H1 (cell line): ENCODE measurements around the gene SGPP2. TPM values are rescaled to one million over a fixed set of nuclear protein-coding genes. Genes with fewer than 3 reads are reported as not detected.

Experiments used
- SIX5 ChIP-seq: IDR thresholded peaks from 2 replicates; pipeline ENCODE4 v1.6.1; 2011; ENCODE audit warnings: mild to moderate bottlenecking, low read depth, low read length
- polyA plus RNA-seq, 7 experiments: library from polyadenylated mRNA; depleted of rRNA in 3 of 7; stranded (reverse) in 5 of 7; unstranded in 2 of 7; fragments of >200 nt in 5 of 7; fragments of 200-250 nt in 2 of 7; gene quantifications; 1 replicate in 5 of 7; 2 replicates in 1 of 7; 4 replicates in 1 of 7; pipeline versions ENCODE4 v1.2.1 to v1.2.3, GENCODE V29; 2011 to 2013; ENCODE audit warnings: missing spikeins in 2 of 7, mixed read lengths in 2 of 7
- total RNA-seq: library from RNA; stranded (reverse); fragmentation: NEBNext Ultra II Directional; extraction: Animal tissue kit (Norgen Biotek cat#: 25700); gene quantifications from 2 replicates; pipeline ENCODE4 v1.2.1, GENCODE V29; 2021
- TF ChIP-seq, protein P1 (sequence below): IDR thresholded peaks from 2 replicates; pipeline ENCODE4 v1.6.1; 2011; ENCODE audit warnings: low read depth, mild to moderate bottlenecking, low read length; ENCODE audit not compliant: insufficient read depth

Gene SGPP2
- total and polyA plus RNA-seq, 2 of the 8 experiments (the other 6 are each of a cell fraction or from before 2014, with no cell fraction given): 0.29 TPM; not detected in 1

DNA sequence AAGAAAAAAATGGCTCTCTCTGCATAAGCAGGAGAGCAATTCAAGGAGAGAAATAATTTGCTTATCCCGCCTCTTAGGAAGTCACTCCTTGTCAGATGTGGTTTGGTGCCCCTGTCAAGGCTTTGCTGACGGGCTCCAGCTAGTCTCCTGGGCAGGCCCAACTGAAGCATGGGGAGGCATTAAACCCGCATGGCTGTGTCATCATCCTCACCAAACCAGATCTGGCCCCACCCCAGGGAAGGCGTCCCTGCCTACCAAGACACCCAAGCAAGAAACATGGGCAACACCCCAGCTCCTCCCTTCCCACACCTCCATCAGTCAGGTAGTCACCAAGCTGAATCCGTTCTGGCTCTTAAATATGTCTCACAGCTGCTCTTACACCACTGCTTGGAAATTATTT lies 108.0 kb downstream of the SGPP2 start (continued):
- TF ChIP-seq, protein P1, sequence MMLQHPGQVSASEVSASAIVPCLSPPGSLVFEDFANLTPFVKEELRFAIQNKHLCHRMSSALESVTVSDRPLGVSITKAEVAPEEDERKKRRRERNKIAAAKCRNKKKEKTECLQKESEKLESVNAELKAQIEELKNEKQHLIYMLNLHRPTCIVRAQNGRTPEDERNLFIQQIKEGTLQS: no peak
- TF ChIP-seq SIX5: no peak
